GM21529 (cell line): Measurements from ENCODE around the gene C10orf95.

Experiments
- ATAC-seq: cut with Tn5 transposase; IDR thresholded peaks from one replicate; pipeline ENCODE4 v1.9.1; 2021; ENCODE audit not compliant: unreplicated experiment

C10orf95 gene

DNA sequence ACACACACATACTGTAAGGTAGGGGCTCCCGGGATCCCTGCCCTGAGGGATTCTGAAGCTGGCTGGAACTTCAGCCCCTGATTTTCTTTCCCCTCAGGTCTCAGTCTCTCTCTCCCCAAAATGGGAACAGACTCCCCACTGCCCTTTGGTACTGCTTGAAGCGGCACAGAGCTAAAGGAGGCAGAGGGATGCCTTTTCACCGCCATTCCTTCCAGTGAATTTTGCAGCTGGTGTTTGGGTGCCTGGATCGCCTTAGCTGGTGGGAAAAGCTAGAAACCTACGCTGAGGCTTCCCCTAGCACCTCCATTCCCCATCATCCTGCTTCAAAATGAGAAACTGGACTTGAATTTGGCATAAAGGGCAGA lies 16.2 kb downstream of the C10orf95 start:
- no peak for ATAC-seq

GRCh38 chr10:102434394-102435132 lies 16.8 kb downstream of the C10orf95 start:
- no peak for ATAC-seq

- no peak for ATAC-seq
These were observed 17.7 kb downstream of the C10orf95 start for GRCh38 chr10:102433619-102434046.

GRCh38 chr10:102432162-102432950 lies 19.0 kb downstream of the C10orf95 start, which contains the start of gene CUEDC2:
Gene CUEDC2 (minus strand): TSS chr10:102432574. CDS start chr10:102425188, 7,386 bp downstream.
- peak; percentile 88 for ATAC-seq

GRCh38 chr10:102431452-102432124 lies 19.8 kb downstream of the C10orf95 start:
- no peak for ATAC-seq

GRCh38 chr10:102429468-102429867 lies 21.9 kb downstream of the C10orf95 start:
- no peak for ATAC-seq

DNA sequence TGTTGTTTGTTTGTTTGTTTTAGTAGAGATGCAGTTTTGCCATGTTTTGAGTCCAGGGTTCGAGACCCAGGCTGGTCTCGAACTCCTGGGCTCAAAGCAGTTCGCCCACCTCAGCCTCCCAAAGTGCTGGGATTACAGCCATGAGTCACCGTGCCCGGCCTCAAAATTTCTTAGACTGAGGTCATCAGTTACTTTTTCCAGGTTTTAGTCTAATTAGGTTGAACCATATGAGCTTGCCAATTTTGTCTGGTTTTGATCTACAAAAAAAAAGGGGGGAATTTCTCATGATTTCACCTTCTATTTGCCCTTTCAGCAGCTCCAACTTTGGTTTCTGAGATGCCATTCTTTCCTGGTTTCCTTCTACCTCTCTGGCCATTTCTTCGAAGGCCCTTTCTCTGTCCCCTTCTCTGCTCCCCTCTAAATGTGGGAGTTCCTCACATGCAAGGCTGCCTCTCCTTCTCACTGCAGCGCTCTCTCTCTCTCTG lies 24.5 kb downstream of the C10orf95 start:
- ATAC-seq: no peak

GRCh38 chr10:102425444-102425843 lies 25.9 kb downstream of the C10orf95 start:
- ATAC-seq: no peak

DNA sequence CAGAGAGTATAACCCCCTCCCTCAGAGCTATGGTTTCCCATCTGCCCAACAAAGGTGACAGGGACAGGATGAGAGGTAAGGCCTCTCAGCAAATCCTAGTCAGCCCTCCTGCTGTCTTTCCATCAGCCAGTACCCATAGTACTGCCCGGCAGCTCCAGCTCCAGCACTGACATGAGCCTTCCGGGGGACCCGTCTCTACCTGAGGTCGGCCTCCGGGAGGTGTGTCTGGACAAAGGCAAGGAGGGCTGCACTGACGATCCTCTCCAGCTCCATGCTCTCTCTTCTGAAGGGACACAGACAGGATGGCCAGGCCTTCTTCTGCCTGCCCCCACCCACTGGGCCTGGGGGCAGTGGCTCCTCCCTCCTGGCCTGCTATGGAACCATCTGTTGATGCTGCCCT lies 26.4 kb downstream of the C10orf95 start:
- no peak for ATAC-seq

DNA sequence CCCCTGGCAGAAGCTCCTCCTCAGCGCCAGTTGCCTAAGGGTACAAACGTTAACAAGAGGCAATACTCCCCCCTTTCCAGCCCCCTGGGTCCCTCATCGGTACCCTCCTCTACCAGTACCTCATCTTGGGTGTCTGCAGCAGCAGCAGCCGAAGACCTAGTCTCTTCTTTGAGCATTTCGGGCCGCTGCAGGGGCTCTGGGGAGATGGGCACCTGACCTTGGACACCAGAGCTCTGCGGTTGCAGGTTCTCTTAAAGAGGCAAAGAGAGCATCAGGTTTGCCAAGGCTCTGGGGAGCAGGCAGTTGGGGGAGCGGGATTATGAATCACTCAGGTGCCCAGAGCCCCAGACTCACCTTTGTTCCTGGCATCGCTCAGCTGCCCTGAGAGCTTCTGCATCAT lies 27.2 kb downstream of the C10orf95 start:
- ATAC-seq: no peak

GRCh38 chr10:102423372-102423968 lies 27.9 kb downstream of the C10orf95 start:
- ATAC-seq: no peak

GRCh38 chr10:102422545-102423129 lies 28.7 kb downstream of the C10orf95 start:
- peak; percentile 31 for ATAC-seq

- ATAC-seq: peak; percentile 4
These were observed 29.4 kb downstream of the C10orf95 start for GRCh38 chr10:102421757-102422512.

DNA sequence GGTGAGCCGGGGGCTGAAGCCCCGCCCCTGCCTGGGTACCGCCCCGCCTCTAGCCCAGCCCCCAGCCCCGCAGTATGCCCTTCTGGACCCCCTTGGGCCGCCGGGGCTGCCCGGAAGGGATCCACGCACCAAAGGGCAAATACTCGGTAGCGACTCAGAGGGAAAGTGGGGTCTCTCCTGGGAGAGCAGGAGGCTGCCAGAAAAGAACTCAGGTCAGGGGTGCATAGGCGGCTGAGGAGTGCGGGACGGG lies 29.9 kb downstream of the C10orf95 start:
- no peak for ATAC-seq

GRCh38 chr10:102420714-102421506 lies 30.4 kb downstream of the C10orf95 start, which contains the start of gene FBXL15:
Gene FBXL15 (plus strand): TSS chr10:102420836. CDS start chr10:102421130, 294 bp downstream.
- ATAC-seq: peak; percentile 61

DNA sequence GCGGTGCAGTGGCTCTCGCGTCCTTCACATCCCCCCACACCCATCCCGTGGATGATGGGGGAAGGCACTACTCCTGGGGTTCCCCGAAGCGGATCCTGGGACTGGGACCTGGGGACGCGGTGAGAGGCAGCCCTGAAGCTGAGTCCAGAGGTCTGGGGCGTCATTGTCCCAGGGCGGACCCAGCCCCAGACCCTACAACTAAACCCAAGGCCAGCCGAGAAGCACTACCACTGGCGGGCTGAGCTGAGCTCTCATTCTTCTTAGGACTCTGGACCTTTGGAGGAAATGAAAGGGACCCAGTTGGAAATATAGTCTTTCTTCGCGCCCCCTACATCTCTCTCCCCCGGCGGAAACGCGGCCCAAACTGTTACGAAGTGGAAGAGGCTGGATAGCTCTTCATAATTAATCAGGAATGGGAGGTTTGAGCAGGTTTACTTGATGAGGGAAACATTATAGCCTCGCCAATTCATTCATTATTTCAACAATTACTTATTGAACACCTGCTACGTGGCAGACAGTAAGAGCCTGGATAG lies 31.1 kb downstream of the C10orf95 start:
- no peak for ATAC-seq

- ATAC-seq: no peak
These were observed 31.8 kb downstream of the C10orf95 start for GRCh38 chr10:102419269-102420180.

DNA sequence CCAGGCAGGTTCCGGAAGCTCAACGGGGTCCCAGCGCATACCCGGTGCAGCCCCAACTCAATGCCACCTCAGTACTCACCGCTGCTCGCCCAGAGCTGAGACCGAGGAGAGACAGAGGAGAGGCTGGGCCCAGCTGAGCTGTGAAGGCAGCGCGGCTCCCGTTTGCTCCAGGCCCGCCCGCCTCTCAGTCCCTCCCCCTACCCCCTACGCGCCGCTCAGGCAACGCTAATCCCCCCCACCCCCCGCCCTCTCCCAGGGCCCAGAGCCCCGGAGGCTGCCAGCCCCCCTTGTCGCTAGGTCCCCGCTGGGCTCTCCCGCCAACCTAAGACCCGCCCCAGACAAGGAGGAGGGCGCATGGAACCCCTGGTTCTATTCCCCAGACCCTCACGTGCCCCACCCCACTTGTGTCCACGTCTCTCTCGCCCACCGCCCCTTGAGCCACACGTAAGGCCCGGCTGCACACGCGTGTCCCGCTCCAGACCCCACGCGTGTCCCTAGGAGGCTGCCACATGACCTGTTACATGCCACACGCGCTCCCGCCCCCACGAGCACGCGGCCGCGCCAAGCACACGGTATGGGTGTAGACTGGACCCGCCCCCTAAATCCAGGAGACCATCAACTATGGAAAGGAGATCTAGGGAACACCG lies 32.6 kb downstream of the C10orf95 start, which contains the start of gene PSD:
Gene PSD (minus strand): TSS at position 164 of the 647 bp plus-strand sequence. CDS start 1,747 bp downstream, outside the sequence.
- ATAC-seq: no peak
